Measurements from ENCODE around the gene MRPL16. TPM values are rescaled to one million over a fixed set of nuclear protein-coding genes. Genes with fewer than 3 reads are reported as not detected.

MRPL16 gene
- total and polyA plus RNA-seq, 2 experiments from 2014 or later = 77.4 to 176 TPM

DNA sequence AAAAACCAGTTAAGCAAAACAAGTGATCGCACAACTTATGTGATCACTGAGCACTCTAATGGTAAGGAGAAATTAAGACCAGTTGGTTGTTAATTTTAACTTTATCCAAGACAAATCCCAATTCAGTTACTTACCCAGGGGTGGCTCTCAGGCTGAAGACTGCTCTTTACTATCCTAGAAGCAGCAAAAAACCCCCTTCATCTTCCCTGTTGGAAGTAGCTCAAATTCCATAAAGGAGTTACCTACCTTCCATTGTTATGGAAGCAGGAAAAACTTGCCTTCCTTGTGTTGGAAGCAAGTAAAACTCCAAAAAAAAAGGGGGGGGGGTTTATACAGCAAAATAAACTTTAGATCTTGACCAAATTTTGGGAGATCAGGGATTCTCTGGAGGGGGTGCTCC, 5.2 kb upstream of the MRPL16 start (continued):
- TF ChIP-seq, protein P1, sequence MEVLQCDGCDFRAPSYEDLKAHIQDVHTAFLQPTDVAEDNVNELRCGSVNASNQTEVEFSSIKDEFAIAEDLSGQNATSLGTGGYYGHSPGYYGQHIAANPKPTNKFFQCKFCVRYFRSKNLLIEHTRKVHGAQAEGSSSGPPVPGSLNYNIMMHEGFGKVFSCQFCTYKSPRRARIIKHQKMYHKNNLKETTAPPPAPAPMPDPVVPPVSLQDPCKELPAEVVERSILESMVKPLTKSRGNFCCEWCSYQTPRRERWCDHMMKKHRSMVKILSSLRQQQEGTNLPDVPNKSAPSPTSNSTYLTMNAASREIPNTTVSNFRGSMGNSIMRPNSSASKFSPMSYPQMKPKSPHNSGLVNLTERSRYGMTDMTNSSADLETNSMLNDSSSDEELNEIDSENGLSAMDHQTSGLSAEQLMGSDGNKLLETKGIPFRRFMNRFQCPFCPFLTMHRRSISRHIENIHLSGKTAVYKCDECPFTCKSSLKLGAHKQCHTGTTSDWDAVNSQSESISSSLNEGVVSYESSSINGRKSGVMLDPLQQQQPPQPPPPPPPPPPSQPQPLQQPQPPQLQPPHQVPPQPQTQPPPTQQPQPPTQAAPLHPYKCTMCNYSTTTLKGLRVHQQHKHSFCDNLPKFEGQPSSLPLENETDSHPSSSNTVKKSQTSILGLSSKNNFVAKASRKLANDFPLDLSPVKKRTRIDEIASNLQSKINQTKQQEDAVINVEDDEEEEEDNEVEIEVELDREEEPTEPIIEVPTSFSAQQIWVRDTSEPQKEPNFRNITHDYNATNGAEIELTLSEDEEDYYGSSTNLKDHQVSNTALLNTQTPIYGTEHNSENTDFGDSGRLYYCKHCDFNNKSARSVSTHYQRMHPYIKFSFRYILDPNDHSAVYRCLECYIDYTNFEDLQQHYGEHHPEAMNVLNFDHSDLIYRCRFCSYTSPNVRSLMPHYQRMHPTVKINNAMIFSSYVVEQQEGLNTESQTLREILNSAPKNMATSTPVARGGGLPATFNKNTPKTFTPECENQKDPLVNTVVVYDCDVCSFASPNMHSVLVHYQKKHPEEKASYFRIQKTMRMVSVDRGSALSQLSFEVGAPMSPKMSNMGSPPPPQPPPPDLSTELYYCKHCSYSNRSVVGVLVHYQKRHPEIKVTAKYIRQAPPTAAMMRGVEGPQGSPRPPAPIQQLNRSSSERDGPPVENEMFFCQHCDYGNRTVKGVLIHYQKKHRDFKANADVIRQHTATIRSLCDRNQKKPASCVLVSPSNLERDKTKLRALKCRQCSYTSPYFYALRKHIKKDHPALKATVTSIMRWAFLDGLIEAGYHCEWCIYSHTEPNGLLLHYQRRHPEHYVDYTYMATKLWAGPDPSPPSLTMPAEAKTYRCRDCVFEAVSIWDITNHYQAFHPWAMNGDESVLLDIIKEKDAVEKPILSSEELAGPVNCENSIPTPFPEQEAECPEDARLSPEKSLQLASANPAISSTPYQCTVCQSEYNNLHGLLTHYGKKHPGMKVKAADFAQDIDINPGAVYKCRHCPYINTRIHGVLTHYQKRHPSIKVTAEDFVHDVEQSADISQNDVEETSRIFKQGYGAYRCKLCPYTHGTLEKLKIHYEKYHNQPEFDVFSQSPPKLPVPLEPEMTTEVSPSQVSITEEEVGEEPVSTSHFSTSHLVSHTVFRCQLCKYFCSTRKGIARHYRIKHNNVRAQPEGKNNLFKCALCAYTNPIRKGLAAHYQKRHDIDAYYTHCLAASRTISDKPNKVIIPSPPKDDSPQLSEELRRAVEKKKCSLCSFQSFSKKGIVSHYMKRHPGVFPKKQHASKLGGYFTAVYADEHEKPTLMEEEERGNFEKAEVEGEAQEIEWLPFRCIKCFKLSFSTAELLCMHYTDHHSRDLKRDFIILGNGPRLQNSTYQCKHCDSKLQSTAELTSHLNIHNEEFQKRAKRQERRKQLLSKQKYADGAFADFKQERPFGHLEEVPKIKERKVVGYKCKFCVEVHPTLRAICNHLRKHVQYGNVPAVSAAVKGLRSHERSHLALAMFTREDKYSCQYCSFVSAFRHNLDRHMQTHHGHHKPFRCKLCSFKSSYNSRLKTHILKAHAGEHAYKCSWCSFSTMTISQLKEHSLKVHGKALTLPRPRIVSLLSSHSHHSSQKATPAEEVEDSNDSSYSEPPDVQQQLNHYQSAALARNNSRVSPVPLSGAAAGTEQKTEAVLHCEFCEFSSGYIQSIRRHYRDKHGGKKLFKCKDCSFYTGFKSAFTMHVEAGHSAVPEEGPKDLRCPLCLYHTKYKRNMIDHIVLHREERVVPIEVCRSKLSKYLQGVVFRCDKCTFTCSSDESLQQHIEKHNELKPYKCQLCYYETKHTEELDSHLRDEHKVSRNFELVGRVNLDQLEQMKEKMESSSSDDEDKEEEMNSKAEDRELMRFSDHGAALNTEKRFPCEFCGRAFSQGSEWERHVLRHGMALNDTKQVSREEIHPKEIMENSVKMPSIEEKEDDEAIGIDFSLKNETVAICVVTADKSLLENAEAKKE (CRISPR knock-in tag; IDR thresholded peaks at IDR 0.05) = no peak

DNA sequence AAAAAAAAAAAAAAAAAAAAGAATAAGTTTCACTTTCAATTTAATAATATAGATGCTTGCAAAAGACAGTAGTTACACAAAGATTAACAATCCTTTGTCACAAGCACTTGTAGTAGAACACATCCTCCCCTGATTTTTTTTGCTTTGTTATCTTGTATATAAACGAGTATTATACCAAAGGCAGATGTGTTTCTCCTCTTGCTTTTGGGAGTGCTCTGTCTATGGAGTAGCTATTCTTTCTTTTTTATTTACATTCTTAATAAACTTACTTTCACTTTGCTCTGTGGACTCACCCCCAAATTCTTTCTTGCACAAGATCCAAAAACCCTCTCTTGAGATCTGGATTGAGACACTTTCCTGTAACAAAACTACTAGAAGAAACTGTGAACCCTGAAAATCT, 3.4 kb upstream of the MRPL16 start:
- H3K4me3 ChIP-seq = peak overlapping the region; percentile 43; the same call in 1 of the 2 replicates
- H3K9me2 ChIP-seq (ENCODE audit: insufficient read depth) = no peaks in the 10 kb centered on the region
- H3K36me3 ChIP-seq (ENCODE audit: insufficient read depth) = peaks cover under 1% of the 10 kb centered on the region; the same call in 1 of the 2 replicates
- H3K4me2 ChIP-seq = peak overlapping the region; percentile 72
- H3F3A ChIP-seq (replicated peaks; ENCODE audit: low read depth) = no peaks in the 10 kb centered on the region
- H3K4me1 Mint-ChIP-seq = peaks cover 58% of the 10 kb centered on the region
- ATAC-seq (no peak), DNase-seq (ENCODE audit: low spot score) (no peak)
- H4K20me1 ChIP-seq (replicated peaks; ENCODE audit: insufficient read depth) = no peaks in the 10 kb centered on the region
- peak overlapping the region; percentile 72 for H3K4me3 Mint-ChIP-seq
- H3K27me3 ChIP-seq (ENCODE audit: insufficient read depth) = no peaks in the 10 kb centered on the region
- H3K27me3 Mint-ChIP-seq (ENCODE audit: insufficient read depth, low read depth, poor library complexity) = peaks cover 7% of the 10 kb centered on the region
- H3K36me3 Mint-ChIP-seq (ENCODE audit: low read depth) = peaks cover 19% of the 10 kb centered on the region
- no peak overlapping the region for H2AFZ ChIP-seq
- H3K27ac ChIP-seq (ENCODE audit: low read depth) = peak overlapping the region; percentile 93
- peak overlapping the region; percentile 95 for H3K27ac Mint-ChIP-seq
- peaks cover 12% of the 10 kb centered on the region for H3K79me2 ChIP-seq (replicated peaks; ENCODE audit: insufficient read depth)
- peaks cover 58% of the 10 kb centered on the region for H3K4me1 ChIP-seq (ENCODE audit: insufficient read depth)
- H3K9me3 Mint-ChIP-seq = no peaks in the 10 kb centered on the region; the same call in 2 of the 3 replicates
- TF ChIP-seq POLR2AphosphoS5 (IDR thresholded peaks at IDR 0.05; ENCODE audit: low read depth) (no peak), JUNB (IDR thresholded peaks at IDR 0.05; ENCODE audit: unreplicated experiment) (no peak), CREB1 (CRISPR knock-in tag; IDR thresholded peaks at IDR 0.05; ENCODE audit: low read depth) (no peak), ZNF114 (CRISPR knock-in tag; IDR thresholded peaks at IDR 0.05) (no peak), EZH2 (IDR thresholded peaks at IDR 0.05; ENCODE audit: low read depth, unreplicated experiment) (no peak), EZH2phosphoT487 (IDR thresholded peaks at IDR 0.05; ENCODE audit: unreplicated experiment) (no peak)
- TF ChIP-seq, protein P2, sequence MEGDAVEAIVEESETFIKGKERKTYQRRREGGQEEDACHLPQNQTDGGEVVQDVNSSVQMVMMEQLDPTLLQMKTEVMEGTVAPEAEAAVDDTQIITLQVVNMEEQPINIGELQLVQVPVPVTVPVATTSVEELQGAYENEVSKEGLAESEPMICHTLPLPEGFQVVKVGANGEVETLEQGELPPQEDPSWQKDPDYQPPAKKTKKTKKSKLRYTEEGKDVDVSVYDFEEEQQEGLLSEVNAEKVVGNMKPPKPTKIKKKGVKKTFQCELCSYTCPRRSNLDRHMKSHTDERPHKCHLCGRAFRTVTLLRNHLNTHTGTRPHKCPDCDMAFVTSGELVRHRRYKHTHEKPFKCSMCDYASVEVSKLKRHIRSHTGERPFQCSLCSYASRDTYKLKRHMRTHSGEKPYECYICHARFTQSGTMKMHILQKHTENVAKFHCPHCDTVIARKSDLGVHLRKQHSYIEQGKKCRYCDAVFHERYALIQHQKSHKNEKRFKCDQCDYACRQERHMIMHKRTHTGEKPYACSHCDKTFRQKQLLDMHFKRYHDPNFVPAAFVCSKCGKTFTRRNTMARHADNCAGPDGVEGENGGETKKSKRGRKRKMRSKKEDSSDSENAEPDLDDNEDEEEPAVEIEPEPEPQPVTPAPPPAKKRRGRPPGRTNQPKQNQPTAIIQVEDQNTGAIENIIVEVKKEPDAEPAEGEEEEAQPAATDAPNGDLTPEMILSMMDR (conservative IDR thresholded peaks at IDR 0.05; ENCODE audit: low read depth in 2 of 2) = no peak
- TF ChIP-seq, protein P1 (CRISPR knock-in tag; IDR thresholded peaks at IDR 0.05) = no peak

Data from GM23338 (cell line).